Diencephalon (tissue), 1 donor: ENCODE data around the gene CYP4F11. TPM values are rescaled to one million over a fixed set of nuclear protein-coding genes. Genes with fewer than 3 reads are reported as not detected.

ENCODE experiments used
- small RNA-seq: library from RNA; depleted of rRNA; stranded (forward); fragments of <200 nt; gene quantifications from one replicate; pipeline ENCODE3, GENCODE V24; 2014
- total RNA-seq: library from RNA; depleted of rRNA; stranded (reverse); fragments of >200 nt; gene quantifications from one replicate; pipeline ENCODE4 v1.2.3, GENCODE V29; 2014

CYP4F11 gene
- total RNA-seq: 0.23 TPM

GRCh38 chr19:15934332-15935078 is at the start of gene CYP4F11:
CYP4F11 (minus strand) TSS chr19:15934529; CDS start chr19:15934408, 121 bp downstream.

GRCh38 chr19:15948223-15949058 is 14.1 kb upstream of the CYP4F11 start, which contains the start of gene OR10H4:
OR10H4 (plus strand) TSS chr19:15949008; CDS start chr19:15949008, 0 bp downstream.

GRCh38 chr19:15897738-15898276 is 36.5 kb downstream of the CYP4F11 start, which contains the start of gene CYP4F2:
CYP4F2 (minus strand) TSS chr19:15898074; CDS start chr19:15897611, 463 bp downstream.

Small RNA genes lying within 50 kb of the gene (small RNA-seq; reads per million reads assigned to genes)
- not detected for gene CYP4F36P

Other genes starting within 250 kb of the CYP4F11 start
- not detected for gene OR10H2, start 206.5 kb downstream of the CYP4F11 start, total RNA-seq
- not detected for gene OR10H3, start 196.5 kb downstream of the CYP4F11 start, total RNA-seq
- not detected for gene OR10H5, start 146.9 kb downstream of the CYP4F11 start, total RNA-seq
- gene OR10H1, start 118.9 kb downstream of the CYP4F11 start, total RNA-seq: not detected
- not detected for gene CYP4F2, start 36.5 kb downstream of the CYP4F11 start, total RNA-seq
- gene OR10H4, start 14.5 kb upstream of the CYP4F11 start, total RNA-seq: not detected
- 106 TPM for gene TPM4, start 142.0 kb upstream of the CYP4F11 start, total RNA-seq
- gene RAB8A, start 177.4 kb upstream of the CYP4F11 start, total RNA-seq: 42.2 TPM
- not detected for gene HSH2D, start 209.2 kb upstream of the CYP4F11 start, total RNA-seq
- gene CIB3, start 239.0 kb upstream of the CYP4F11 start, total RNA-seq: not detected